H1 (cell line): Measurements from ENCODE around the gene SLC19A1. TPM values are rescaled to one million over a fixed set of nuclear protein-coding genes. Genes with fewer than 3 reads are reported as not detected.

Experiments used
- PHF8 ChIP-seq: fragments of 200-600 bp; sonication (generic); conservative IDR thresholded peaks from 2 replicates; pipeline ENCODE4 v1.7.1; 2012; ENCODE audit warnings: low read depth, mild to moderate bottlenecking, inconsistent platforms, low read length, moderate library complexity
- polyA plus RNA-seq, 7 experiments: library from polyadenylated mRNA; depleted of rRNA in 3 of 7; stranded (reverse) in 5 of 7; unstranded in 2 of 7; fragments of >200 nt in 5 of 7; fragments of 200-250 nt in 2 of 7; gene quantifications; 1 replicate in 5 of 7; 2 replicates in 1 of 7; 4 replicates in 1 of 7; pipeline versions ENCODE4 v1.2.1 to v1.2.3, GENCODE V29; 2011 to 2013; ENCODE audit warnings: missing spikeins in 2 of 7, mixed read lengths in 2 of 7
- total RNA-seq: library from RNA; stranded (reverse); fragmentation: NEBNext Ultra II Directional; extraction: Animal tissue kit (Norgen Biotek cat#: 25700); gene quantifications from 2 replicates; pipeline ENCODE4 v1.2.1, GENCODE V29; 2021

Gene SLC19A1
- total and polyA plus RNA-seq, 2 of the 8 experiments (the other 6 are each of a cell fraction or from before 2014, with no cell fraction given) = 31.6 to 43.8 TPM

GRCh38 chr21:45448810-45449657, 93.2 kb downstream of the SLC19A1 start (continued):
- TF ChIP-seq PHF8 = no peak
